Measurements from ENCODE around the gene ZSCAN31. TPM values are rescaled to one million over a fixed set of nuclear protein-coding genes. Genes with fewer than 3 reads are reported as not detected.

ZSCAN31 gene
- total RNA-seq, 5 donors from 2014 or later (not counting 1 experiment from before 2014, with no cell fraction given) = 0.79 to 1.5 (median 1.1) TPM

DNA sequence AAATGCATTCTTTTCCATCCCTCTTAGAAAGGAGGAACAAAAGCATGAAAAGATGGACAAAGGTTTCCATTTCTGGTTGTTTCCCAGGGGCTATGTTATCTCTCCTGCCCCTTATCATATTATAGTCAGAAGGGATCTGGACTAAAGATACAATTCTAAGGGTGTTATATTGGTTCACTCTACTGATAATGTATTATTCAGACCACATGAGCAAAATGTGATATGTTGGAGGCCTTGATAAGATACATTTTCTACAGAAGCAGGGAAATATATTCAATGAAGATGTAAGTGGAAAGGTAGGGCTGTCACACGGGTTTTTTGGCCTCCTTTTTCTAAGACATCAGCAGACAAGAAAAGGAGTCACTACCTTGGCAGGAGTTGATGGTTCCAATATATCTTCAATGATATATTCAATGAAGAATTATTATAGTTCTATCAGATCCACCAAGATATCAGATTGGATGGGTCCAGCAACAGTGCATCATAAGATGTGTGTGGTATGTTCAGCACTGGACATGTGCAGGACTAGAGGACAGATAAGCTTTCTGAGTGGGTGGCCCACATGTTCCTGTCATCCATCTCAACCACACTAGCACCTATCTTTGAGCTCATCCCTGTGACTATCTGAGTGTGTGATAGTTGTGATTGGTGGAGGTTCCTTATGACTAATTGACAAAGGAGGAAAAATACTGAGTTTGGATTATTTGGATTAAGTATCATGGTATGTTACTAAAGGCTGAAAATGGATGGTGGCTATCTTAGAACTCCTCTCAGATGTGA lies 8.1 kb upstream of the ZSCAN31 start:
- peaks cover 0 to 8% of the 10 kb centered on the region in 2 experiments for H3K27me3 ChIP-seq (replicated peaks in 1 of 2; ENCODE audit: control insufficient read depth in 2 of 2, extremely low read depth in 1 of 2, insufficient read depth in 2 of 2, low read length in 1 of 2)
- Mint-ChIP-seq H3K27ac (no peak overlapping the region), H3K27me3 (peaks cover 10 to 23% of the 10 kb centered on the region in 2 donors), H3K9me3 (peaks cover 0 to 10% (median 3%) of the 10 kb centered on the region in 3 donors), H3K4me3 (no peak overlapping the region), H3K36me3 (peaks cover 4% of the 10 kb centered on the region), H3K4me1 (no peaks in the 10 kb centered on the region)
- ATAC-seq (replicated peaks in 1 of 4) (no peak), DNase-seq (no peak)
- WGBS (ENCODE audit: insufficient coverage) = no CpG with 5 or more reads among the region's 1 CpG
- no peak overlapping the region for H3K4me3 ChIP-seq (ENCODE audit: control insufficient read depth in 1 of 2, extremely low read depth in 1 of 2, low read length in 1 of 2)
- H3K9me3 ChIP-seq = no peaks in the 10 kb centered on the region
- POLR2A ChIA-PET = no interaction called here
- H3K36me3 ChIP-seq (ENCODE audit: control insufficient read depth in 2 of 2, extremely low read depth in 1 of 2, insufficient read depth in 1 of 2, low read length in 1 of 2) = no peaks in the 10 kb centered on the region
- H3K4me1 ChIP-seq (ENCODE audit: control insufficient read depth in 1 of 2, extremely low read depth in 1 of 2, insufficient read depth in 2 of 2, low read length in 2 of 2) = no peaks in the 10 kb centered on the region
- no peak overlapping the region for H3K27ac ChIP-seq (ENCODE audit: low read length)
- CTCF ChIA-PET = interaction anchor here in 1 of 2 donors (0.7 kb wide), 1 partner anchor 1181 kb away, joined by 7 read pairs; no protein-coding TSS in a partner anchor

DNA sequence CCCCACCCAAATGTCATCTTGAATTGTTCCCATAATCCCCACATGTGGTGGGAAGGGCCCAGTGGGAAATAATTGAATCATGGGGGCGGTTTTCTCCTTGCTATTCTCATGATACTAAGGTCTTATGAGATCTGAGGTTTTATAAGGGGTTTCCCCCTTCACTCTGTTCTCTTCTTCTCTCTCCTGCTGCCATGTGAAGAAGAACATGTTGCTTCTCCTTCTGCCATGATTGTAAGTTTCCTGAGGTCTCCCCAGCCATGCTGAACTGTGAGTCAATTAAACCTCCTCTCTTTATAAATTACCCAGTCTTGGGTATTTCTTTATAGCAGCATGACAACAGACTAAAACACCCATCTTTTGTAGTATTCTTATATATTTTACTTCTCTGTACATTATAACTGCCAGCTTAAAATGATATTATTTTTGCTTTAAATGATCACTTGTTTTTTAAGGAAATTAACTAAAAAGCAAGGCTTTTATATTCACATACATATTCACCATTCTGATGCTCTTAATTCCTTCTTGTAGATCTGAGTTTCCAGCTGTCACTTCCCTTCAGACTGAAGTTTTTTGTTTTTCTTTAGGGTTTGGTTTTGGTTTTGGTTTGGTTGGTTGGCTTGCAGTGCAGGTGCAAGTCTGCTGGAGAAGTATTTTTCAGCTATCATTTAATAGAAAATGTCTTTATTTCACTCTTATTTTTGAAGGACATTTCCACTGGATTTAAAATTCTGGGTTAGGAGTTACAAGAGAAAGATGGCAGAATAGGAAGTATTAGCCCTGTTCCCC lies 4.6 kb upstream of the ZSCAN31 start:
- H3K27me3 Mint-ChIP-seq = peaks cover 7 to 12% of the 10 kb centered on the region in 2 donors
- no peak overlapping the region for H3K27ac ChIP-seq (ENCODE audit: low read length)
- ATAC-seq (replicated peaks in 1 of 4) (no peak), DNase-seq (no peak)
- no CpG with 5 or more reads among the region's 1 CpG for WGBS (ENCODE audit: insufficient coverage)
- H3K36me3 Mint-ChIP-seq = peaks cover 4% of the 10 kb centered on the region
- no peak overlapping the region for H3K4me3 ChIP-seq (ENCODE audit: control insufficient read depth in 1 of 2, extremely low read depth in 1 of 2, low read length in 1 of 2)
- no peak overlapping the region for H3K27ac Mint-ChIP-seq
- H3K36me3 ChIP-seq (ENCODE audit: control insufficient read depth in 2 of 2, extremely low read depth in 1 of 2, insufficient read depth in 1 of 2, low read length in 1 of 2) = no peaks in the 10 kb centered on the region
- POLR2A ChIA-PET = no interaction called here
- no peaks in the 10 kb centered on the region for H3K9me3 ChIP-seq
- CTCF ChIA-PET = no interaction called here
- H3K4me3 Mint-ChIP-seq = no peak overlapping the region
- H3K9me3 Mint-ChIP-seq = peaks cover 0 to 10% (median 3%) of the 10 kb centered on the region in 3 donors
- no peaks in the 10 kb centered on the region for H3K4me1 Mint-ChIP-seq
- H3K27me3 ChIP-seq (replicated peaks in 1 of 2; ENCODE audit: control insufficient read depth in 2 of 2, extremely low read depth in 1 of 2, insufficient read depth in 2 of 2, low read length in 1 of 2) = peaks cover 0 to 8% of the 10 kb centered on the region in 2 experiments
- H3K4me1 ChIP-seq (ENCODE audit: control insufficient read depth in 1 of 2, extremely low read depth in 1 of 2, insufficient read depth in 2 of 2, low read length in 2 of 2) = peaks cover 6% of the 10 kb centered on the region in 2 experiments

DNA sequence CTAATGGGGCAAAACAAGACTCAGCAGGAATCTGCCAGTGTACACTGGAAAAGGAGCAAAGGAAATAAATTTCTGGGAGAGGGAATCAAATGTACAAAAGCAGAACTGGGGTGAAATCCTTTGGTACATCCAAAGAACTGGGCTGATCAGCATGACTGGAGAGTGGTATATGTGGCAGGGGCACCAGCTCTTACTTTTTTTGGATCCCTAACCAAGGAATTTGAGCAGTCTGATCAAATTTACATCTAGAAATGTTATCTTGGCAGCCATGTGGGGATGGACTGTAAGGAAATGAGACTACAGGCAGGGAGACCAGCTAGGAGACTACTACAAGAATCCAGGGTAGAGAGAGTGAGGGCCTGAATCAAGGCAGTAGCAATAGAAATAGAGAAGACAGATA lies 1.2 kb upstream of the ZSCAN31 start:
- H3K9me3 ChIP-seq = no peaks in the 10 kb centered on the region
- CTCF ChIA-PET = no interaction called here
- H3K27ac ChIP-seq (ENCODE audit: low read length) = no peak overlapping the region
- peaks cover 3 to 7% (median 6%) of the 10 kb centered on the region in 3 donors for H3K4me1 Mint-ChIP-seq
- DNase-seq = no peak
- peaks cover 0 to 10% (median 3%) of the 10 kb centered on the region in 3 donors for H3K9me3 Mint-ChIP-seq
- ATAC-seq (replicated peaks in 1 of 4) = no peak
- peaks cover 6 to 13% of the 10 kb centered on the region in 2 experiments for H3K4me1 ChIP-seq (ENCODE audit: control insufficient read depth in 1 of 2, extremely low read depth in 1 of 2, insufficient read depth in 2 of 2, low read length in 2 of 2)
- H3K36me3 Mint-ChIP-seq = peaks cover 4% of the 10 kb centered on the region
- H3K36me3 ChIP-seq (ENCODE audit: control insufficient read depth in 2 of 2, extremely low read depth in 1 of 2, insufficient read depth in 1 of 2, low read length in 1 of 2) = no peaks in the 10 kb centered on the region
- H3K27ac Mint-ChIP-seq = no peak overlapping the region
- POLR2A ChIA-PET = no interaction called here
- H3K27me3 Mint-ChIP-seq = no peaks in the 10 kb centered on the region
- no peak overlapping the region for H3K4me3 Mint-ChIP-seq
- peaks cover 0 to 2% of the 10 kb centered on the region in 2 experiments for H3K27me3 ChIP-seq (replicated peaks in 1 of 2; ENCODE audit: control insufficient read depth in 2 of 2, extremely low read depth in 1 of 2, insufficient read depth in 2 of 2, low read length in 1 of 2)
- H3K4me3 ChIP-seq (ENCODE audit: control insufficient read depth in 1 of 2, extremely low read depth in 1 of 2, low read length in 1 of 2) = no peak overlapping the region

DNA sequence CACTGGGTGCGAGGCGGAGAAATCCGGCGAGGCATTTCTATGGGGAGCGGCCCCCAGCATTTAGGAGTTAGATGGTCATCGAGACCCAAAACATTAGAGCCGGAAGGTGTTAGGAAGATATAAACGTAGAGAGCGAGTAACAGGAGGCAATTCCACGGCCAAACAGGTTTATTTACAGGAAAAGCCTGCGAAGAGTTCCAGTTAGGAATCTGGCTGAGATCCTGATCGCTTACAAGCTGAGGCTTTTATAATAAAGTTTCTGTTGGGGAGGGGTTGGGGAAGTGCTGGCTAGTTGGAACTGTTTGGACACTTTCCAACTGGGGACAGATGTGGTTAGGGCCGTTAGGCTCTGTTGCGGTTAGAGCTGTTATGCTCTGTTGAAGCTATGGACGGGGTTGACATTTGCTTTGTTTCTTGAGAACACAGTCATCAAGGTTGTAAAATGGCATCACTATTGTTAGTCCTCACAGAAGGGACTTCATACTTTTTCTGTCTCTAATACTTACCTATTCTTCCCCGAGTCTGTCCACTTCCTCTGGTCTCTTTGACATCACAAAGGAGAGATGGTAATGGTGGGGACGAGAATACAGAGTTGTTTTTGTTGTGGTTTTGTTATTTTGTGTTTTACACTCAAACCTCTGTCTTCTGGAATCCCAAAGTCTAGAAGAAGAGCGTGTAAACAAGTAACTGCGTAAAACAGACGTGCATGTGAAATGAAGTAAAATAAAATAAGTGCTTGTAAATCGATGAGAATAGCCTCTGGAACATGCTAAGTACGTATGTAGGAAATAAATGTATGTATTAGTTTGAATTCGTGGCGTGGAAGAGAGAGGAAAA lies 554 bp upstream of the ZSCAN31 start:
- peaks cover 4% of the 10 kb centered on the region for H3K36me3 Mint-ChIP-seq
- Histone ChIP-seq H3K4me3 (ENCODE audit: control insufficient read depth in 1 of 2, extremely low read depth in 1 of 2, low read length in 1 of 2) (peak overlapping the region; percentile 75 to 93), H3K27me3 (replicated peaks in 1 of 2; ENCODE audit: control insufficient read depth in 2 of 2, extremely low read depth in 1 of 2, insufficient read depth in 2 of 2, low read length in 1 of 2) (no peaks in the 10 kb centered on the region), H3K9me3 (no peaks in the 10 kb centered on the region), H3K27ac (ENCODE audit: low read length) (peak overlapping the region; percentile 97), H3K4me1 (ENCODE audit: control insufficient read depth in 1 of 2, extremely low read depth in 1 of 2, insufficient read depth in 2 of 2, low read length in 2 of 2) (peaks cover 6 to 13% of the 10 kb centered on the region in 2 experiments), H3K36me3 (ENCODE audit: control insufficient read depth in 2 of 2, extremely low read depth in 1 of 2, insufficient read depth in 1 of 2, low read length in 1 of 2) (no peaks in the 10 kb centered on the region)
- peak in 13 of 35 experiments; percentile 3 to 62 (median 10) for DNase-seq
- H3K9me3 Mint-ChIP-seq = peaks cover 0 to 10% (median 3%) of the 10 kb centered on the region in 3 donors
- H3K4me3 Mint-ChIP-seq = no peak overlapping the region
- ChIA-PET POLR2A (interaction anchor here in 1 of 2 donors (0.5 kb wide), 1 partner anchor 204 kb away, joined by 5 read pairs; no protein-coding TSS in a partner anchor), CTCF (interaction anchor here in 1 of 2 donors (1.2 to 1.8 kb wide), 2 partner anchors 19 to 70 kb away, joined by 5 to 8 read pairs; partner anchors contain the start of gene ZSCAN26)
- WGBS (ENCODE audit: insufficient coverage) = 17% methylated on average over 21 of the region's 24 CpGs
- H3K27ac Mint-ChIP-seq = no peak overlapping the region
- ATAC-seq (replicated peaks in 1 of 4) = no peak
- peaks cover 3 to 7% (median 6%) of the 10 kb centered on the region in 3 donors for H3K4me1 Mint-ChIP-seq
- H3K27me3 Mint-ChIP-seq = no peaks in the 10 kb centered on the region

DNA sequence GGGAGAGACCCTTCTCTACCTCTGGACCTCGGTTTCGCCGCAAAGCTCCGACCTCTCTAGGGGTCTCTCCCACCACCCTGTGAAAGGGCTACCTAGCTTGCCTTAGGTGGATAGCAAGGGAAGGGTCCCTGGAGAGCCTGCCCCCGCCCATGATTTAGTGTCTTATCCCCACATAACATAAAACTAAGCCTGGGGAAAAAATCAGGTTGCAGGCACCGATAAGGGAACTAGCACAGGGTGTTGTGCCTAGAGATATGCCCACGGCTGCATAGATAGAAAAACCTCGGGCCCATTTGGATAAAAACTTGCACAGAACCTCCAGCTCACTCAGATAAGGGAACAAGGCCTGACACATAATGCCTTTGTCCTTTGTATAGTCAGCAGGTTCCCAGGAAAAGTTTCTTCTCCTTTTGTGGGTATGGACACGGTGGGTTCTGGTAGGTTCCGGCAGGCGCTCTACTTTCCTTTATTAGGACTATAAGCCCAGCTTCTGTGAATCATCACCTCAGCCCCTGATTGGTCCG lies 846 bp downstream of the ZSCAN31 start:
- ATAC-seq (replicated peaks in 1 of 4) (peak in 1 of 4 experiments; percentile 2), DNase-seq (peak in 2 of 35 experiments; percentile 0 to 7)
- H3K4me3 ChIP-seq (ENCODE audit: control insufficient read depth in 1 of 2, extremely low read depth in 1 of 2, low read length in 1 of 2) = peak overlapping the region; percentile 75 to 93
- peaks cover under 1% of the 10 kb centered on the region for H3K36me3 Mint-ChIP-seq
- ChIA-PET POLR2A (interaction anchor here (0.6 to 1.2 kb wide), 8 partner anchors 14 to 471 kb away, joined by 3 to 11 read pairs (median 3); partner anchors contain the start of genes ZKSCAN4 (in 1 of the 2) and ZSCAN26 (in 1 of the 2)), CTCF (interaction anchor here in 1 of 2 donors (0.6 to 1.8 kb wide), 6 partner anchors 15 to 445 kb away, joined by 3 to 8 read pairs (median 5); partner anchors contain the start of genes ZKSCAN3, ZSCAN16 and ZSCAN26)
- H3K27me3 Mint-ChIP-seq = no peaks in the 10 kb centered on the region
- H3K4me1 ChIP-seq (ENCODE audit: control insufficient read depth in 1 of 2, extremely low read depth in 1 of 2, insufficient read depth in 2 of 2, low read length in 2 of 2) = peaks cover 6 to 13% of the 10 kb centered on the region in 2 experiments
- no peaks in the 10 kb centered on the region for H3K36me3 ChIP-seq (ENCODE audit: control insufficient read depth in 2 of 2, extremely low read depth in 1 of 2, insufficient read depth in 1 of 2, low read length in 1 of 2)
- WGBS (ENCODE audit: insufficient coverage) = 3% methylated on average over 6 of the region's 12 CpGs
- no peaks in the 10 kb centered on the region for H3K9me3 ChIP-seq
- peaks cover 0 to 2% (median 0%) of the 10 kb centered on the region in 3 donors for H3K9me3 Mint-ChIP-seq
- H3K27ac ChIP-seq (ENCODE audit: low read length) = peak overlapping the region; percentile 97
- peak overlapping the region in 1 of 3 donors; percentile 9 for H3K4me3 Mint-ChIP-seq
- H3K27ac Mint-ChIP-seq = no peak overlapping the region
- H3K4me1 Mint-ChIP-seq = peaks cover 3 to 7% (median 6%) of the 10 kb centered on the region in 3 donors
- no peaks in the 10 kb centered on the region for H3K27me3 ChIP-seq (replicated peaks in 1 of 2; ENCODE audit: control insufficient read depth in 2 of 2, extremely low read depth in 1 of 2, insufficient read depth in 2 of 2, low read length in 1 of 2)
